OCI-LY3 (cell line): Measurements from ENCODE around the gene IFT80.

Source experiments
- EZH2phosphoT487 ChIP-seq: fragments of 200-600 bp; shearing (Covaris generic); IDR thresholded peaks from 2 replicates; pipeline ENCODE4 v1.6.1; 2018; ENCODE audit warnings: antibody characterized with exemption, mixed run types, low read depth
- TF ChIP-seq, protein P1 (sequence below): fragments of 200-600, 300-600 bp; sonication (generic); IDR thresholded peaks from 2 replicates; pipeline ENCODE4 v1.5.1; 2014; ENCODE audit warnings: antibody characterized with exemption, low read length, low read depth

DNA sequence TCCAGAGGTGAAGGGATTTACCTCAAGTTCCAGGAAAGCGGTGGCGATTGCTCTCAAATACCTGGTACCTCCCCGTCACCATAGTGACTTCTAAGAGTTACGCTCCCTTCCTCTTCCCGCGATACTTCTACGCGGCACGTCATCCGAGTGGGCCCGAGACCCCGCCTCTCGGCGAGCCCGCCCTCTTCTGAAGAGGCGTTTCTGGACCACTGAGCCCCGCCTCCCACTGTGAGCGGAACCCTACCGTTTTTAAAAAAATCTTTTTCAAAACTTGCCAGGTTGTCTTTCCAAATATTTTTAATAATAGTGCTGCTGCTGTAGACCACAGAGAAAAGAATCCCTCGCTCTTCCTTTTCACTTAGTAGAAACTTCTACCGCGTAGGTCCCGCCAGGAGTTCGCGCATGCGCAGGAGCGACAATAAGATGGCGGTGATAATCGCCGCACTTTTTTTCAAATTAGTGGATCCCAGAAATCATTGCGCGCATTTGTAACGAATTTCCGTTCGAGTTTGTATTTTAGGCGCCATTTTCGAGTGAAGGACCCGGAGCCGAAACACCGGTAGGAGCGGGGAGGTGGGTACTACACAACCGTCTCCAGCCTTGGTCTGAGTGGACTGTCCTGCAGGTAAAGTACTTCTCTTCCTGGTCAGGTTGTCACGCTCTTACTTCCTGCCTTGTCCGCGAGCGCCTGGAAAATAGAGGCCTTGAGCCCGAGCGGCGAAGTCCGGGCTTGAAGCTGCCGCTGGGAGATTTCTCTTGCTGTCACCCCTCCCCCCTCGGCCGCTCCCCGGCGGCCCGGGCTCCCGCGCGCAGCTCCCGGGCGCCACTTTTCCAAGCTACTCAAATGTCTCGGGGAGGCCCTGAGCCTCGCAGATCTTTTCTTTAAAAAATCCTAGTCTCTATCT lies at the start of gene IFT80, which contains the start of gene SMC4:
- TF ChIP-seq, protein P1, sequence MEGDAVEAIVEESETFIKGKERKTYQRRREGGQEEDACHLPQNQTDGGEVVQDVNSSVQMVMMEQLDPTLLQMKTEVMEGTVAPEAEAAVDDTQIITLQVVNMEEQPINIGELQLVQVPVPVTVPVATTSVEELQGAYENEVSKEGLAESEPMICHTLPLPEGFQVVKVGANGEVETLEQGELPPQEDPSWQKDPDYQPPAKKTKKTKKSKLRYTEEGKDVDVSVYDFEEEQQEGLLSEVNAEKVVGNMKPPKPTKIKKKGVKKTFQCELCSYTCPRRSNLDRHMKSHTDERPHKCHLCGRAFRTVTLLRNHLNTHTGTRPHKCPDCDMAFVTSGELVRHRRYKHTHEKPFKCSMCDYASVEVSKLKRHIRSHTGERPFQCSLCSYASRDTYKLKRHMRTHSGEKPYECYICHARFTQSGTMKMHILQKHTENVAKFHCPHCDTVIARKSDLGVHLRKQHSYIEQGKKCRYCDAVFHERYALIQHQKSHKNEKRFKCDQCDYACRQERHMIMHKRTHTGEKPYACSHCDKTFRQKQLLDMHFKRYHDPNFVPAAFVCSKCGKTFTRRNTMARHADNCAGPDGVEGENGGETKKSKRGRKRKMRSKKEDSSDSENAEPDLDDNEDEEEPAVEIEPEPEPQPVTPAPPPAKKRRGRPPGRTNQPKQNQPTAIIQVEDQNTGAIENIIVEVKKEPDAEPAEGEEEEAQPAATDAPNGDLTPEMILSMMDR = no peak
- TF ChIP-seq EZH2phosphoT487 = no peak
